Cerebellar cortex (tissue), 1 donor: ENCODE data around the gene SLC35G6.
"Not testable (repeated sequence)": the region's sequence is repeated elsewhere in the genome, so short reads cannot be mapped to it uniquely, and the experiment has no call there.

ENCODE experiments used
- DNase-seq: peaks from one replicate; pipeline ENCODE4 v3.0.0-alpha.2; 2015; ENCODE audit warnings: low spot score

SLC35G6 gene

DNA sequence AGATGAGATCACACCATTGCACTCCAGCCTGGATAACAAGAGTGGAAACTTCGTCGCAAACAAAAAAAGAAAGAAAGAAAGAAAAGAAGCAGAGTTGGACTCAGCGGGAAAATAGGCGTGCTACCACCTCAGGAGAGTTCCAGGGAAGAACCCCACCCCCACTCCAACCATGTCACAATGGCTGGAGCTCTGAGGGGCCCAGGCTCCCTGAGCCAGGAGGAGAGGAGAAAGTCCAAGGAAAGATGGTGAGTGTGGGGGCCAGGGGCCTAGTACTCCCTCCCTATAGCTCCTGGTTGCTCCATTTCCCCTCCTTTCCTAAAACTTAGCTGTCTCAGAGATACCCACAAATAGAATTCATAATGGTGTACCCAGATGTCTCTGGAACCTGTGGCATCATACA lies at the start of gene SLC35G6:
SLC35G6 (plus strand) TSS at position 172 of the 400 bp plus-strand sequence; CDS start at position 243, 71 bp downstream.
- DNase-seq = not testable (repeated sequence)

DNA sequence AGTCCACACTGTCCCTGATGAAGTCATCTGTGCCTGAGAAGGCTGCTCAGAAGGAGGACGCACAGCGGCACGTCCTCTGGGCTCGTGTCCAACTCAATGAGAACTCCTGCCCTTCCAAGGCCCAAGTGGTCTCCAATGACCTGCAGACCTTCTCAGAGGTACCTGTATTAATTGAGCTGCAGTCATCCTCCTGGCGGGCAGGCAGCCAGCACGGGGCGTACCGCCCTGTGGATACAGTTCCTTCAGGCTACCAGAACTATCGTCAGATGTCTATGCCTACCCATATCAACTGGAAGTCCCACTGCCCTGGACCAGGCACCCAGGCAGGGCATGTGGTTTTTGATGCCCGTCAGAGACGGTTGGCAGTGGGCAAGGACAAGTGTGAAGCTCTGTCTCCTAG lies 49.0 kb upstream of the SLC35G6 start:
- DNase-seq = no peak

DNA sequence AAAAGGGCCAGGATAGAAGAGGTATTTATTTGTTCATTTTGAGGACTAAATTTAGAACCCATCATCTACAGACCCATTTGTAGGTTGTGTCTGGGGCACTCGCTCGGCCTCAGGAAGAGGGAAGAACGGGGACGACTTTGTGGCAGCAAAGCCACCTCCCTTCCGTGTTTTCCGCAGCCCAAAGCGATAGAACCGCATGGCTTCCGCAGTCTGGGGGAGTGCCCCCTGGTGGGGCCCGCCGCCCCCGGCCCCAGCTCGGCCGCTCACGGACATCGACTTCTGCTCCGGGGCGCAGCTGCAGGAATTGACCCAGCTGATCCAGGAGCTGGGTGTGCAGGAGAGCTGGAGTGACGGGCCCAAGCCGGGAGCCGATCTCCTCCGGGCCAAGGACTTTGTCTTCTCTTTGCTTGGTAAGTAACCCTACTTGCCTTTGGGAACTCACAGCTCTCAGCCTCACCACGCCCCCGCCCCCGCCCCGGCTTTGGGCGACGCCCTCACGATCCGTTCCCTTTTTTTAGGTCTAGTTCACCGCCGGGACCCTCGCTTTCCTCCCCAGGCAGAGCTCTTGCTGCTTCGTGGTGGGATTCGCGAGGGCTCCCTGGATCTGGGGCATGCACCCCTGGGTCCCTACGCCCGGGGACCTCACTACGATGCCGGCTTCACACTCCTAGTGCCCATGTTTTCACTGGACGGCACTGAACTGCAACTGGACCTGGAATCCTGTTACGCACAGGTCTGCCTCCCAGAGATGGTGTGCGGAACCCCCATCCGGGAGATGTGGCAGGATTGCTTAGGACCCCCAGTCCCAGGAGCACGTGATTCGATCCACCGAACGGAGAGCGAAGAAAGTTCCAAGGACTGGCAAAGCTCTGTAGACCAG lies 45.3 kb upstream of the SLC35G6 start:
- peak; percentile 41 for DNase-seq

DNA sequence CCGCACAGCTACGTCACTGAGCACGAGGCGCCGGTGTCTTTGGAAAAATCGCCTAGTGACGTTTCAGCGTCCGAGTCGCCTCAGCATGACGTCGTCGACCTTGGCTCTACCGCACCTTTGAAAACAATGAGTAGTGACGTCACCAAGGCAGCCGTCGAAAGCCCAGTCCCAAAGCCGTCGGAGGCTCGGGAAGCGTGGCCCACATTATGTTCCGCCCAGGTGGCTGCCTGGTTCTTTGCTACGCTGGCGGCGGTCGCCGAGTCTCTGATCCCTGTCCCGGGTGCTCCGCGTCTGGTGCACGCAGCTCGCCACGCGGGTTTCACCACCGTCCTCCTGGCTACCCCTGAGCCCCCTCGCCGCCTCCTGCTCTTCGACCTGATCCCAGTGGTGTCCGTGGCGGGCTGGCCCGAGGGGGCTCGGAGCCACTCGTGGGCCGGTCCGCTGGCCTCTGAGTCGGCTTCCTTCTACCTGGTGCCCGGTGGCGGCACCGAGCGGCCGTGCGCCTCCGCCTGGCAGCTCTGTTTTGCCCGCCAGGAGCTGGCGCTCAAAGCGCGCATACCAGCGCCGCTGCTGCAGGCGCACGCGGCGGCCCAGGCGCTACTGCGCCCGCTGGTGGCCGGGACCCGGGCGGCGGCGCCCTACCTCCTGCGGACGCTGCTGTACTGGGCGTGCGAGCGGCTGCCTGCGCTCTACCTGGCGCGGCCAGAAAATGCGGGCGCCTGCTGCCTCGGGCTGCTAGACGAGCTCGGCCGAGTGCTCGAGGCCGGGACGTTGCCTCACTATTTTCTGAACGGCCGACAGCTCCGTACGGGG lies 44.5 kb upstream of the SLC35G6 start:
- peak; percentile 50 for DNase-seq

DNA sequence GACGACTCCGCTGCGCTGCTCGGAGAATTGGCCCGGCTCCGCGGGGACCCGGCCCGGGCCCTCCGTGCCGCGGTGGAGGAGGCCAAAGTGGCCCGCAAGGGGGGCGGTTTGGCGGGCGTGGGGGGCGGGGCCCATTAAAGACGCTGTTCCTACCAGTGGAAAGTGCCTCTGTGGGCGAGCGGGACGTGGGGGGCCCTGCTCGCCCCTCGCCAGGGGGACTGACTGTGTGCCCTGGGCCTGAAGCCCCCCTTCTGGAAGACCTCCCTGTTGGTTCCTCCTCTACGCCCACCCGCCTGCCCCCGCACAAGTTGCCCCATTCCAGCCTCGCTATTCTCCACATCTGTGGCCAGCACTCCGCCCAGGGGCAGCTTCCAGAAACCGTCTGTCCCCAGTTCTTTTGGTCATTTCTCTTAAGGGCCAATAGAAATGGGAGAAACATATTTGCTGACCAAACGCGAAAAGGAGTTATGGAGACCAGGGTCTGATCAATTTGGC lies 43.8 kb upstream of the SLC35G6 start:
- DNase-seq = no peak

DNA sequence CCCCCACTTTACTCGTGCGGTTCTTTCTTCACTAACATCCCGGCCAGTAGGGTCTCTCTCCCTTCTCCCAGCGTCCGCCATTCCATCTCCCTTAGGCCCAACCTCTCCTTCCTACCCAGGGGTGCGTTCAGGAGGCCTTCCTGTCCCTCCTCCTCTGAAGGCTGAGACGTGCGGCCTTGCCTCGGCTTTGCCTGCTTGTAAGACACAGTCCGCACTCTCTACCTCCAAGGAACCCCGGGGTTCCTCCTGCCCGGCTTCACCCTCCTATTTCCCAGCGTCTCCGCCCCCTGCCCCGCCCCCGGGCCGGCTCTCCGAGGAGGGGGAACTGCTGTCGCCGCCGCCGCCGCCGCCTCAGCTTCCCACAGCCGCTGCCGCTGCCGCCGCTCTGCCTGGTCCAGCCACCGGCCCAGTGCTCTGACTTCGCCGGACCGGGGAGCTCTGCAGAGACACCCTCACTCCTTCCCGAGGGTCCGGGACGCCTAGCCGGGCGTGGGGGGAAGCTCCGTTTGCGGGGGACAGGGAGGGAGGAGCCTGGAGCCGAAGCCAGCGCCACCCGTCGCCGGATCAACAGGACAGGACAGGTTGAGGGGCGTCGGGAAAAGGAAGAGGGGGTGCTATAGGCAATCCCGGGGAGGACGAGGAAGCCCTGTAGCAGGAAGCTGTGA lies 43.2 kb upstream of the SLC35G6 start:
- peak; percentile 52 for DNase-seq

DNA sequence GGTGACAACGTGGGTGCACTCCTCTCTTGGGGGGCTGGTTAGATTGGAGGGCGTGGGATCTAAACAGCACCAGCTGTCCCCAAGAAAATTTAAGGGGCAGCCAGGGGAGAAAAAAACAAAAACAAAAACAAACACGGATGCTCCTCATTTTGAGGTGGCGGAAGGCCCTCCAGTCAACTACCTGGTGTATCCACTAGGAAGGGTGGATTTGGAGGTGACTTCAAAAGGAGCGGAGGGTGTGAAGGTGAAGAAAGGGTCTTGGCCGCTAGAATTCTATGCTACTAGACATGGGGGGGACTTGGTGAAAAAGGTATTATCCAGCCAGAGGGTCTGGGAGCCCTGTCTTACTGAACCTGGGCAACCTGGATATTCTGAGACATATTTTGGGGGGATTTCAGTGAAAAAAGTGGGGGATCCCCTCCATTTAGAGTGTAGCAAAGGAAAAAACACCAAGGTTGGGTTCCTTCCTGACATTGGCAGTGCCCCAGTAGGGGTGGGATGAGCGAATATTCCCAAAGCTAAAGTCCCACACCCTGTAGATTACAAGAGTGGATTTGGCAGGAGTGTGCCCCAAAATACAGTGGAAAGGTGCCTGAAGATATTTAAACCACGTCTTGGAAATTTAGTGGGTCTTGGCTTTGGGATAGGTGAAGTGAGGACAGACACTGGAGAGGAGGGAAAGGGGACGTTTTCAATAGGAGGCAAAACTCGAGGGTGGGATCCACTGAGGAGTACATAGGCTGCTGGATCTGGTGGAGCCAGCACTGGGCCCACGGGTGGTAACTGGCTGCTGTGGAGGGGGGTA lies 42.4 kb upstream of the SLC35G6 start:
- DNase-seq = no peak

DNA sequence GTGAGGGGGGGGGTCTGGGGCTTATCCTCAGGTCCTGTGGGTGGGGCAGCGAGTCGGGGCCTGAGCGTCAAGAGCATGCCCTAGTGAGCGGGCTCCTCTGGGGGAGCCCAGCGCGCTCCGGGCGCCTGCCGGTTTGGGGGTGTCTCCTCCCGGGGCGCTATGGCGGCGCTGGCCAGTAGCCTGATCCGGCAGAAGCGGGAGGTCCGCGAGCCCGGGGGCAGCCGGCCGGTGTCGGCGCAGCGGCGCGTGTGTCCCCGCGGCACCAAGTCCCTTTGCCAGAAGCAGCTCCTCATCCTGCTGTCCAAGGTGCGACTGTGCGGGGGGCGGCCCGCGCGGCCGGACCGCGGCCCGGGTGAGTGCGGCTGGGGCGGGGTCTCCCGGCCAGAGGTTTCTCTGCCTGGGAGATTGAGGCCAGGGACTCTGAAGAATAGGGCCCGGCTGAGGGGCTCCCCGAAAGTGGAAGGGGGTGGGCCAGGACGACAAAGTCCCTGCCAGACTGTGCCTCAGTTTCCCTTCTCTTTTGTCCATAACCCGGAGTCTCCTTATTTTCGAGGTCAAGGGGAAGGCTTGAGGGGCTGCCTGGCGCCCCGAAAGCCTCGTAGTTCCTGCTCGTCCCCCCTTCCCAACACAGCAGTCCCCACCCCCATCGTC lies 41.7 kb upstream of the SLC35G6 start, which contains the start of gene FGF11:
FGF11 (plus strand) TSS at position 51 of the 651 bp plus-strand sequence; CDS start at position 160, 109 bp downstream.
- DNase-seq = no peak

DNA sequence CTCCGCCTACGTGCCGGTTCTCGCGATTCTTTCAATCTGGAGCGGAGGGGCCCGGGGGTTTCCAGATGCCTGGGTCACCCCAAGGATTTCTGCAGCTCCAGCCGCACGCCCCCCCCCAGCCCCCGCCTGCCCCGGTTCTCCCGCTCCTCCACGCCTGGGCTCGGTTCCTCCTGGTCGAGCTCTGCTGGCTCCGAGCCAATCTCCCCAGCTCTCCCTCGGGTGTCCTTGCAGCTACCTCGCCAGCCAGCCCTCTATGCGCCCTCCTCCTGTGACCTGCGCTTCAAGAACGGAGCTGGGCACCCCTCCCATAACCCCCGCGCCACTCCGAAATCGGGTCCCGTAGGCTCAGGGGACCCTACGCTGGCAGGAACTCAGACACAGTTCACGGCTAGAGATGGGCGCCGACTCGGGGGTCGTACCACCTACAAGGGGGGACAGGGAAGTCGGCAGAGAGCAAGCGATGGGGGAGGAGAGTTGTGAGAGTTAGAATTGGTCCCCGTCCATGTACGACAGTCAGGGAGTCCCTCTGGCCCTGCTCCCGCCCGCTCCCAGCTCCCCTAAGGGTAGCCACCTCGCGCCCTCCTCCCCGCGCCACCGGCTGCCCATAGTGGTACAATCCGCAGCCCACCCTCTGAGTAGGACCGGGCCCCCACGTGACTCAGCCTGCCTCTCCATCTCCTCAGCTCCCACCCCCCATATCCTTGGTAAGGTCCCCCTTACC lies 41.0 kb upstream of the SLC35G6 start:
- DNase-seq = peak; percentile 39

DNA sequence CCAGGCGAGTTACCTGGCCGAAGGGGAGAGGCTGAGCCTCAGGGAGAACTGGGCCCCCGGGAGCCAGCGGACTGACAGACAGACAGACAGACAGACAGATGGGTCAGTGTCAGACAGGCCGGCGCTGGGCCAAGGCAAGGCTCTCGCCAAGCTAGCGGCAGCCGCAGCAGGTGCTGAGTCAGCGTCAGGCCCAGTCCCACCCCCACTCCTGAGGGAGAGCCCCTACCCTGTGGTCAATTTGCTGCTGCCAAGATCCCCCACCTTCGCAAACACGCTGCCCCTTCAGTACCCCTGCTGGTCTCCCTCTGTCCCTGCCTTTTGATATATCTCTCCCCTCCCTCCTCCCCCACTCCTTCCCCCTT lies 40.4 kb upstream of the SLC35G6 start:
- DNase-seq = no peak

DNA sequence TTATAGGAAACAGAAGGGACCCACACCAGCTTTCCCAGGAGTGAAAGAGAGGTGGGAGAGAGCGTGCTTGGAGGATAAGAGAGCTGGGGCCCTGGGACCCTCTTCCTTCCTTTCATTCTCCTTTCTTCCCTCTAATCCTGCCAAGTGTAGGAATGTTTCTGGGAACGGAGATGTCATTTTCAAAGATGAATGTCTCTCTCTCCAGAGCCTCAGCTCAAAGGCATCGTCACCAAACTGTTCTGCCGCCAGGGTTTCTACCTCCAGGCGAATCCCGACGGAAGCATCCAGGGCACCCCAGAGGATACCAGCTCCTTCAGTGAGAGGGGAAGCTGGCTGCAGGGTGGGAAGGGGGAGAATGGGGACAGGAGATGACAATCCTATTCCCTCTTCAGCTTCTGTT lies 40.0 kb upstream of the SLC35G6 start:
- DNase-seq = no peak

DNA sequence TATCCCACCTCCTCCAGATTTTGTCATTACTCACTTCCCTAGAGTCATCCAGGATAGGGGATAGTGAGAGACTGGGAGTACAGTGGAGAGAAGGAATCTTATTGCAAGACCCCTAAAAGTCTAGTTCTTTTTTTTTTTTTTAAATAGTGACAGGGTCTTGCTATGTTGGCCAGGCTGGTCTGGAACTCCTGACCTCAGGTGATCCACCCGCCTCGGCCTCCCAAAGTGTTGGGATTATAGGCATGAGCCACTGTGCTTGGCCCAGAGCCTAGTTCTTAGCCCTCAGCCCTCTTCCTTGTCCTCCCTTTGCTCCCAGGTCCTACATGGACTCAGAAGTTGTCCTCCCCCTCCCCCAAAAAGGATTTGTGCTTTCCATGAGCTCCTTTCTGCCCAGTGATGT lies 39.1 kb upstream of the SLC35G6 start:
- no peak for DNase-seq

DNA sequence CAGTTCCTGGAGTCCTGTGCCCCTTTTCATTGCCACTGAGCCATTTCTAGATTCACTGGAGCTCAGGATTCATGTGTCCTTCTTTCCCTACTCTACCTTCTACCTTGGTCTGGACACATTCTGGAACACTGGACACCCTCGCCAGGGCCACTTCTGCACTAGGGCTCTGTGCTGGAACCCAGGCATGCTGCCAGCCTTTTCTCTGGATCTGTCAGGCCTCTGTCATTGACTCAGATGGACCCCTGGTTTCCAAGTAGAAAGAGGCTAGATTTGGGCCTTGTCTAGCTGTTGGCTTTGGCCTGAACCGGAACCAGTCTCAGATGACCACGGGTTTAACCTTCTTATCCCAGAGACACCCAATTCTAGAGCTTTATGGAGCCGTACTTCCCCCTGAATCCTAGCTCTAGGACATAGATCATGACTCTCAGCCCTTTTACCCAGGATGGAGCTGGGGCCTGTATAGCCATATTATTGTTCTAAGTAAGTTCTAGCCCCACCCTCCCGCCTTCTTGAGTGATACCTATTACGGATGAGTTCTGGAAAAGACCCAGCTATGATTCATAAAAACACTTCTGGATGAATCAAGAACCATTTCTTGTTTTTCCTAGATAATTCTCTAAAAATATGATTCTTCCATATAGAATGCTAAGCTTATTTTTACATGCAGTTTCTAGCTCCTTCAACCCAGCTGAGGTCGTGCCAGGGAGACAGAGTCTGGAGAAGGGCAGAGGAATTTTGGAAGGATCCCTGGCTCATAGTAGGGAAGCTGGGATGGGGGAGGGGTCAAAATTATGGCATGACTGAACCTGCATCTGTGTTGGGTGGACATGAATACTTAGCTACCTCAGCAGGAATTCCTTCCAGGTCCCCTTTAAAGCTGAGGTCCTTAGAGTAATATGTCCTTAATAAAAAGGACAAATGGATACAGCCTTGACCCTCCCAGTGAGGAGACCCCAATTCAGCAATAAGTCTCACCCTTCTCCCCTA lies 37.5 kb upstream of the SLC35G6 start:
- no peak for DNase-seq

DNA sequence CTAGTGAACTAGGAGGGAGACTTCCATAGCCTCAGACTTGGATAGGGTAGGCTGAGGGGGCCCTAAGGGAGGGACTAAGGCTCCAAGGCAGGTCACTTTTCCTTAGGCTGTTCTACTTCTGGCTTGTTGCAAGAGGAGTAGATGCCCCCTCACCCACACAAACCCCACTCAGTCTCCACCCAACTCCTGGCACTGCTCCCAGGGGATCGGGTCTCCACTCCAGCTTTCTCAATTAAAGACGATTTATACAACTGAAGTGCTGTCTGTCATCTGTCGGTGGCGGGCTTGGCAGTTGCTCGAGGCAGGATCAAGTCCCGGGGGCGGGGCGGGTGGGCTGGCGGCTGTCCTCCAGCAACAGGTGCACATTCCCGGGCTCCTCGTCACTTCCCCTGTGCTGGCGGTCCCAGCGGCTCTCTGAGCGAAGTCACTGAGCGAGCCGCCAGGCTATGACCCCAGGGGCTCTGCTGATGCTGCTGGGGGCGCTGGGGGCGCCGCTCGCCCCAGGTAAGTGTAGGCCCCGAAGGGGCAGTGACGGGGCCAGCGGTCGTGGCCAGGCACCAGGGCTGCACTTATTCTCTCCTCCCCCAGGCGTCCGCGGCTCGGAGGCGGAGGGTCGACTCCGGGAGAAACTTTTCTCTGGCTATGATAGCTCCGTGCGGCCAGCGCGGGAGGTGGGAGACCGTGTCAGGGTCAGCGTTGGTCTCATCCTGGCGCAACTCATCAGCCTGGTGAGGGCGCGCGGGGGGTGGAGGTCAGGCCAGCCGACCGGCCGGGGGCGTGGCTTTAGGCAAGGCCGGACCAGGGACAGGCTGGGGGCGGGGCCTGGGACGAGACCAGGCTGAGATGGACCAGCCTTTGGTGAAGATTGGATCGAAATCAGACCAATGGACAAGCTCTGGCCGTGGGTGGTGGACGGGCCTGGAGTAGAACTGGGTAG lies 36.3 kb upstream of the SLC35G6 start, which contains the start of gene CHRNB1:
CHRNB1 (plus strand) TSS at position 380 of the 937 bp plus-strand sequence; CDS start at position 447, 67 bp downstream.
- DNase-seq = no peak

DNA sequence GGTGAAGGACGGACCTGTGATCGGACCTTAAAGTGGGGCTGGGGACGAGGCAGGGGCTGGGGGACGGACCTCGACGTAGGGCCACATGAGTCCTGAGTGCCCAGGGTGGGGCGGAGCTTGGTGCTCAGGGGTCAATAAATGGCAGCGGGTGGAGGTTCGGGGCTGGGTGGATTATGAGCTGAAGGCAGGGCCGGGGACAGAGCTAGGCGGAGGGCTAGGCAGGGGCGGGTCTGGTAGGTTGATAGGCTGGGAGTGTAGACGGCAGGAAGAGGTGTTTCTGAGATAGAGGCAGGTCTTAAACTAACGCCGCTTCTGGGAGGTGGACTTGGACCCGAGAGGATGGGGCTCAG lies 35.7 kb upstream of the SLC35G6 start:
- DNase-seq = no peak

DNA sequence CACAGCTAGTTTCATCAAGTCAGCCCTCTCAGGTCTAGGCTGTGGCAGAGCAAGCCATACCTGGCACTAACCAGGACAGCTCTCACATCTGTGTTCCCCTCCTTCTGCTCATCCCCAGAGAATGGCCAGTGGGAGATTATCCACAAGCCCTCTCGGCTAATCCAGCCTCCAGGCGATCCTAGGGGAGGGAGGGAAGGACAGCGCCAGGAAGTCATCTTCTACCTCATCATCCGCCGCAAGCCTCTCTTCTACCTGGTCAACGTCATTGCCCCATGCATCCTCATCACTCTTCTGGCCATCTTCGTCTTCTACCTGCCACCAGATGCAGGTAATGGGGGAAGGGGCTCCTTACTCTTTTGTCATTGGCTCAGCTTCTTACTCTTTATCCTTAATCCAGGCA lies 32.8 kb upstream of the SLC35G6 start:
- DNase-seq = no peak

DNA sequence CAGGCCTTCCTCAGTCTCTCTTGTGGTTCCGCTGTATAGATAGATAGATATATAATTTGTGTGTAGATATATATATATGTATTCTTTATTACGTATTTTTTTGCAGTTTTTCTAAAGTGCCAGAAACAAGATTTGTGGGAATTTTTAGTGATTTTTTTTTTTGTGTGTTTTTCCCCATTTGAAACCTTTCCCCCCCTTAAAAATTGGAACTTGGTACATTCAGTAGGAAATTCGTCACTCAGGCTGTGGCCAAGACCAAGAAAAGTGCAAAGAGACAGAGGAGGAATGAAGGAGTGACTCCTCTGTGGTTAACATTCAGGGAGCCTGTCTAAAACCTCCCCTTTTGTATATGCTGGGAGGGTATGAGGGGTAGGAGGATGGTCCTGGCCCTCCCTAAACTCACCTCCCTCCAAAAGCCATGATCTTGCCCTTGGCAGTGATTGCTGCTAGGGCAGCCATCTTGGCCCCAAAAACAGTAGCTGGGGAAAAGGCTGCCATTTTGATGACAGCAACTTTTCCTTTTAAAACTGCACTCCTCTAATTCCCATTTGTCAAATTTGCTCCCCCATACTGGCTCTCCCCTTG lies 21.2 kb upstream of the SLC35G6 start:
- no peak for DNase-seq
